BLaER1 (cell line): ENCODE measurements around the gene BRSK1.

Experiments
- H3K27ac ChIP-seq: shearing (Covaris generic); formaldehyde crosslinking; 2 replicates; pipeline ENCODE4 v1.8.1; 2022
- H3K27me3 ChIP-seq: shearing (Covaris generic); formaldehyde crosslinking; 2 replicates; pipeline ENCODE4 v1.8.1; 2022
- H3K36me3 ChIP-seq: shearing (Covaris generic); formaldehyde crosslinking; 2 replicates; pipeline ENCODE4 v1.8.1; 2022
- H3K4me1 ChIP-seq: shearing (Covaris generic); formaldehyde crosslinking; 2 replicates; pipeline ENCODE4 v1.8.1; 2022
- H3K4me2 ChIP-seq: shearing (Covaris generic); formaldehyde crosslinking; 2 replicates; pipeline ENCODE4 v1.8.1; 2022
- H3K4me3 ChIP-seq: shearing (Covaris generic); formaldehyde crosslinking; 2 replicates; pipeline ENCODE4 v1.8.1; 2022
- H3K9ac ChIP-seq: shearing (Covaris generic); formaldehyde crosslinking; 2 replicates; pipeline ENCODE4 v1.8.1; 2022
- H3K9me3 ChIP-seq: shearing (Covaris generic); formaldehyde crosslinking; 2 replicates; pipeline ENCODE4 v1.8.1; 2022
- H4K20me1 ChIP-seq: shearing (Covaris generic); formaldehyde crosslinking; 2 replicates; pipeline ENCODE4 v1.8.1; 2022
- Cebpa-rat ChIP-seq: shearing (Covaris generic); IDR thresholded peaks from 2 replicates; pipeline ENCODE4 v1.8.1; 2022

The BRSK1 gene

GRCh38 chr19:55272142-55272541 is 11.7 kb upstream of the BRSK1 start:
- Histone ChIP-seq H3K4me1 (peaks cover 21% of the 10 kb centered on the region), H3K4me3 (no peak overlapping the region), H3K9me3 (peaks cover 8% of the 10 kb centered on the region), H3K27me3 (no peaks in the 10 kb centered on the region), H3K4me2 (no peak overlapping the region), H4K20me1 (no peaks in the 10 kb centered on the region), H3K27ac (no peak overlapping the region), H3K9ac (no peak overlapping the region), H3K36me3 (peaks cover 86% of the 10 kb centered on the region)
- TF ChIP-seq Cebpa-rat: no peak

- no peak overlapping the region for H3K4me3 ChIP-seq
- no peaks in the 10 kb centered on the region for H3K27me3 ChIP-seq
- H3K4me2 ChIP-seq: no peak overlapping the region
- H3K4me1 ChIP-seq: peaks cover 28% of the 10 kb centered on the region
- no peaks in the 10 kb centered on the region for H4K20me1 ChIP-seq
- H3K9me3 ChIP-seq: no peaks in the 10 kb centered on the region
- H3K36me3 ChIP-seq: peaks cover 75% of the 10 kb centered on the region
- H3K27ac ChIP-seq: no peak overlapping the region
- no peak overlapping the region for H3K9ac ChIP-seq
- TF ChIP-seq Cebpa-rat: no peak
Measured at GRCh38 chr19:55273978-55274707, 9.7 kb upstream of the BRSK1 start.

GRCh38 chr19:55275851-55276719 is 7.7 kb upstream of the BRSK1 start:
- TF ChIP-seq Cebpa-rat: no peak
- H4K20me1 ChIP-seq: no peaks in the 10 kb centered on the region
- no peaks in the 10 kb centered on the region for H3K9me3 ChIP-seq
- H3K4me1 ChIP-seq: peaks cover 42% of the 10 kb centered on the region
- H3K27ac ChIP-seq: 0 out of 2 replicates have a peak overlapping the region, but pooled peaks have one; percentile 1
- H3K36me3 ChIP-seq: peaks cover 56% of the 10 kb centered on the region
- H3K27me3 ChIP-seq: no peaks in the 10 kb centered on the region
- no peak overlapping the region; the same call in 1 of the 2 replicates for H3K9ac ChIP-seq
- peak overlapping the region; percentile 37 for H3K4me2 ChIP-seq
- no peak overlapping the region for H3K4me3 ChIP-seq

DNA sequence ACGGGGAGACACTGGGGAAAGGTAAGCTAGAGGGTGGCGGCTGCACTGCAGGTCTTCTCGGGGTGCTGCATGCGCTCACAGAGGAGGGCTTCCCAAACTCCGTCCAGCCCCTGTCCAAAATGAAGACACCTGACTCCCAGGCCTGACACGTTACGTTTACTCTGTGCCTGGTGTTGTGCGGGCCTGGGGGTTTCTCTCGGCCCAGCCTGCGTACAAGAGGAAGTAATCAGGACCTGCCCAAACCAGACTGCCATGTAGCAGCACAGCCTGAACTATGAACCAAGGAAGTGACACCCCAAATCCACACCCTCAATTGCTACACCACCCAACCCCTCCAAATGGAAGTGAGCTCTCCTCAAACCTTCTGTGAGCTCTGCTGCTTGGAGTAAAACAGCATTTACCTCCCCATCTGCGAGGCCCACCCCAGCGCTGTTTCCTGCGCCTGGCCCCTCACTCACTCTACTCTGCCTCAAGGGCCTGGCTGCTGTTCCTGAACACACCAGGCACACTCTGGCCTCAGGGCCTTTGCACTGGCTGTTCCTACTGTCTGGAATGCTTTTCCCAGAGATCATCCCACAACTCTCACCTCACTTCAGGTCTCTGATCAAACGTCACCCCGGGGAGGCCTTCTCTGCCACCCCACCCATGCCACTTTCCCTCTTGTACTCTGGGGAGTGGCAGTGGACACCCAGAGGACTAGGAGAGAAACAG is 6.9 kb upstream of the BRSK1 start:
- Histone ChIP-seq H3K4me2 (peak overlapping the region; percentile 37), H3K27ac (0 out of 2 replicates have a peak overlapping the region, but pooled peaks have one; percentile 1)

GRCh38 chr19:55277494-55277893 is 6.3 kb upstream of the BRSK1 start:
- no peaks in the 10 kb centered on the region for H4K20me1 ChIP-seq
- H3K9me3 ChIP-seq: no peaks in the 10 kb centered on the region
- H3K36me3 ChIP-seq: peaks cover 42% of the 10 kb centered on the region
- H3K27ac ChIP-seq: no peak overlapping the region
- H3K9ac ChIP-seq: no peak overlapping the region
- no peak overlapping the region; the same call in 1 of the 2 replicates for H3K4me2 ChIP-seq
- peaks cover 53% of the 10 kb centered on the region for H3K4me1 ChIP-seq
- TF ChIP-seq Cebpa-rat: no peak
- no peaks in the 10 kb centered on the region for H3K27me3 ChIP-seq
- H3K4me3 ChIP-seq: no peak overlapping the region

More for the DNA sequence above, 6.9 kb upstream of the BRSK1 start:
- H3K4me1 ChIP-seq: peaks cover 50% of the 10 kb centered on the region
- H3K36me3 ChIP-seq: peaks cover 49% of the 10 kb centered on the region
- no peak for TF ChIP-seq Cebpa-rat
- H3K9me3 ChIP-seq: no peaks in the 10 kb centered on the region
- H3K4me3 ChIP-seq: no peak overlapping the region
- no peak overlapping the region; the same call in 1 of the 2 replicates for H3K9ac ChIP-seq
- no peaks in the 10 kb centered on the region for H3K27me3 ChIP-seq
- H4K20me1 ChIP-seq: no peaks in the 10 kb centered on the region

- Histone ChIP-seq H3K27me3 (no peaks in the 10 kb centered on the region), H3K4me1 (peaks cover 64% of the 10 kb centered on the region), H3K4me2 (peak overlapping the region; percentile 97; the same call in 1 of the 2 replicates), H3K9me3 (no peaks in the 10 kb centered on the region), H3K36me3 (peaks cover 32% of the 10 kb centered on the region), H3K4me3 (no peak overlapping the region), H3K27ac (no peak overlapping the region), H4K20me1 (no peaks in the 10 kb centered on the region), H3K9ac (no peak overlapping the region)
- no peak for TF ChIP-seq Cebpa-rat
Measured at GRCh38 chr19:55278391-55279135, 5.2 kb upstream of the BRSK1 start.

- Histone ChIP-seq H3K4me3 (peak overlapping the region; percentile 69), H3K27ac (peak overlapping the region; percentile 83), H3K9me3 (no peaks in the 10 kb centered on the region), H3K4me1 (peaks cover 65% of the 10 kb centered on the region), H3K4me2 (peak overlapping the region; percentile 97), H4K20me1 (no peaks in the 10 kb centered on the region), H3K9ac (peak overlapping the region; percentile 74; the same call in 1 of the 2 replicates), H3K27me3 (no peaks in the 10 kb centered on the region), H3K36me3 (peaks cover 26% of the 10 kb centered on the region)
- no peak for TF ChIP-seq Cebpa-rat
Measured at GRCh38 chr19:55279340-55279739, 4.5 kb upstream of the BRSK1 start.

DNA sequence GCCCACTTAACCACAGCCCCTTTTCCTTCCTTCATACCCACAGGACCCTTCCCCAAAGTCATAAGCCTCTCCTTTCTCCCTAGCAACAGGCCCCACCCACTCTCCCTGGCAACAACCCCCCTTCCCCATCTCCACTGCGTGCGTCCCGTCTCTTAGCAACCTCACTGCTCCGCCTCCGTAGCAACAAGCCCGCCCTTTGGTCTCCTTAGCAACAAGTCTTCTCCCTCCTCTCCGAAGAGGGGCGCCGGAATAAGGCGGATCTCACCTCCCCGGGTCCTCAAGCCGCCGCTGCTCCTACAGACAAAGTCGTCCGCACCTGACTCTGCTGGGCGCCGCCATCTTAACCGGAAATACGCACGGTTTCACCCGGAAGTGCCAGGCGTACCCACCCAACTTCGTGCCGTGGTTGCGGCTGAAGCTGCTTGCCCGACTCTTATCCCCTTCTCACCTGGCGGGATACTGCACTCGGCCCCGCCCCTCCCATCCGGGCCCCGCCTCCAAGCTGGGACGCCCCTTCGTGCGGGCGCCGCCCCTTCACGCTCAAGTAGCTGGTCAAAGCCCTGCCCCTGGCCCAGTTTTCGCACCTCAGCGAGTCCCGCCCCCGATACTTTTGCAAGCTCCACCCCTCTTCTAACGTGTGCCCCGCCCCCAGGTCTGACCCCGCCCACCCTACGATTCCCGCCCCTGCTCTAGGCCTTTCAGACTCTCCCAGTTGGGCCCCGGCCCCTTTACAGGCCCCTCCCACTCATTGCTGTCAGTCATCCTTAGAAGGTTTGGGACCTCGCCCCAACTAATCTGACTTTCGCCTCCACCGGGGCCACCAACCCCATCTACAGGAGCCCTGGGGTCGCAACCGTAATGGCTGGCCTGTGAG is 3.8 kb upstream of the BRSK1 start, which contains the start of gene HSPBP1:
Gene HSPBP1 (minus strand): TSS at position 341 of the 874 bp plus-strand sequence. CDS start 502 bp downstream, outside the sequence.
- H3K4me1 ChIP-seq: peaks cover 67% of the 10 kb centered on the region
- H3K4me3 ChIP-seq: peak within 1 kb of the TSS; percentile 69
- H4K20me1 ChIP-seq: no peaks in the 10 kb centered on the region
- H3K4me2 ChIP-seq: peak within 1 kb of the TSS; percentile 97
- H3K9me3 ChIP-seq: no peaks in the 10 kb centered on the region
- no peaks in the 10 kb centered on the region for H3K27me3 ChIP-seq
- TF ChIP-seq Cebpa-rat: no peak
- H3K27ac ChIP-seq: peak within 1 kb of the TSS; percentile 83
- H3K9ac ChIP-seq: peak within 1 kb of the TSS; percentile 74
- H3K36me3 ChIP-seq: peaks cover 19% of the 10 kb centered on the region
